ENCODE results near the gene EMC8.

Gene EMC8

DNA sequence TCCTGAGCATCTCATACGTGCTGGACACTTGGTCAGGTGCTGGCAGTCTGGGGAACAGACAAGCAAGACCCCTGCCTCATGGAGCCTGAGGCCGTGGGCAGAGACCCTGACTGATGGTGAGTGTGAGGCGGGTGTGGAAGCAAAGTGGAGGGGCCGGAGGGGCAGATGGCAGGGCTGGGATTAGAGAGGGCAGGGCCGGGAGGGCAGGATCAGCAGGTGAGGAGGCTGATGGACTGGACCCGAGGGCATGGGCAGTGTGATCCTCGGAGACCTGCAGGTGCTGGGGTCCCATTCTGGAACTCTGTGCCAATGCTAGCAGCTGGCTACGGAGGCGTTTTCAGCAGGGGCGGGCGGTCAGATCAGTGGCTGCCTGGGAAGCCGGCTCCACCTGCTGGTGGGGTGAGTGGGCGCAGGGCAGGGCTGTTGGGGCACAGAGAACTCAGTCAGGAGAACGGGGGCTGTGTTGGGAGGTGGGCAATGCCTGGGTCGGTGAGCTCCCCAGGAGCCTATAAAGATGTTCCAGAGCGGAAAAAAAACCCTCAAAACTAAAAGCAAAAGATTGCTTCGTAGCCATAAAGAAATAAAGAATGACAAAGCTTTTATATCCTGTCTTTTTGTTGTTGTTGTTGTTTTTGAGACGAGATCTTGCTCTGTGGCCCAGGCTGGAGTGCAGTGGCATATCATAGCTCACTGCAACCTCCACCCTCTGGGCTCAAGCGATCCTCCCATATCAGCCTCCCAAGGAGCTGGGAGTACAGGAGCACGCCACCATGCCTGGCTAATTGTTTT is 39.5 kb downstream of the EMC8 start (continued):
- TF ChIP-seq PRDM2 (tag by site-specific recombination; IDR thresholded peaks at IDR 0.05; ENCODE audit: borderline replicate concordance): no peak
- TF ChIP-seq ZNF433 (tag by site-specific recombination; IDR thresholded peaks at IDR 0.05; ENCODE audit: low read depth): no peak
- TF ChIP-seq ZNF112 (tag by site-specific recombination; IDR thresholded peaks at IDR 0.05): no peak
- no peak for TF ChIP-seq SCRT2 (tag by site-specific recombination; IDR thresholded peaks at IDR 0.05)
- TF ChIP-seq ZBTB11 (tag by site-specific recombination; conservative IDR thresholded peaks at IDR 0.05; ENCODE audit: low read depth): no peak
- TF ChIP-seq ZFP69B (tag by site-specific recombination; IDR thresholded peaks at IDR 0.05): no peak
- TF ChIP-seq ZNF211 (tag by site-specific recombination; IDR thresholded peaks at IDR 0.05; ENCODE audit: low read depth): no peak
- no peak for TF ChIP-seq ZNF398 (tag by site-specific recombination; IDR thresholded peaks at IDR 0.05)
- no peak for TF ChIP-seq ZNF23 (tag by site-specific recombination; IDR thresholded peaks at IDR 0.05; ENCODE audit: borderline replicate concordance)
- TF ChIP-seq ZNF10 (tag by site-specific recombination; IDR thresholded peaks at IDR 0.05): 0 out of 2 replicates have a peak, but pooled peaks have one; percentile 26
- TF ChIP-seq ZNF654 (tag by site-specific recombination; IDR thresholded peaks at IDR 0.05; ENCODE audit: low read depth): peak; percentile 27; the same call in 1 of the 2 replicates
- no peak for TF ChIP-seq GLI2 (tag by site-specific recombination; IDR thresholded peaks at IDR 0.05; ENCODE audit: borderline replicate concordance, low read depth)
- TF ChIP-seq ZNF239 (tag by site-specific recombination; IDR thresholded peaks at IDR 0.05): no peak
- TF ChIP-seq ZNF335 (tag by site-specific recombination; conservative IDR thresholded peaks at IDR 0.05): no peak
- TF ChIP-seq ZNF416 (tag by site-specific recombination; IDR thresholded peaks at IDR 0.05): no peak
- TF ChIP-seq ZNF692 (tag by site-specific recombination; IDR thresholded peaks at IDR 0.05): no peak
- no peak for TF ChIP-seq ZNF366 (tag by site-specific recombination; conservative IDR thresholded peaks at IDR 0.05)
- TF ChIP-seq PATZ1 (tag by site-specific recombination; IDR thresholded peaks at IDR 0.05): 0 out of 2 replicates have a peak, but pooled peaks have one; percentile 34
- no peak for TF ChIP-seq TRIM28 (IDR thresholded peaks at IDR 0.05; ENCODE audit: borderline replicate concordance, low read length)
- no peak for TF ChIP-seq ZNF610 (tag by site-specific recombination; IDR thresholded peaks at IDR 0.05; ENCODE audit: borderline replicate concordance)
- no peak for TF ChIP-seq ZNF175 (tag by site-specific recombination; IDR thresholded peaks at IDR 0.05)
- TF ChIP-seq ZFHX2 (tag by site-specific recombination; conservative IDR thresholded peaks at IDR 0.05): peak; percentile 73
- TF ChIP-seq ZNF391 (tag by site-specific recombination; IDR thresholded peaks at IDR 0.05; ENCODE audit: borderline replicate concordance, low read depth): no peak
- TF ChIP-seq ZNF791 (tag by site-specific recombination; IDR thresholded peaks at IDR 0.05): no peak
- no peak for TF ChIP-seq ZNF501 (tag by site-specific recombination; IDR thresholded peaks at IDR 0.05)

All from HEK293 (cell line).